Measurements from ENCODE around the gene BIRC2.

GRCh38 chr11:102325088-102325487, 21.9 kb upstream of the BIRC2 start:
- TF ChIP-seq CTCF (optimal IDR thresholded peaks at IDR 0.05 in 1 of 3, IDR thresholded peaks at IDR 0.05 in 1 of 3, conservative IDR thresholded peaks at IDR 0.05 in 1 of 3; ENCODE audit: extremely low read depth in 1 of 3, insufficient read depth in 2 of 3, low read length in 3 of 3), result no peak
- TF ChIP-seq EZH2 (IDR thresholded peaks at IDR 0.05; ENCODE audit: low read length), result no peak
